ENCODE results near the gene PDPK1. TPM values are rescaled to one million over a fixed set of nuclear protein-coding genes. Genes with fewer than 3 reads are reported as not detected.

The PDPK1 gene
- total RNA-seq, 4 donors from 2014 or later, result 28.6 to 41.7 (median 32.4) TPM

DNA sequence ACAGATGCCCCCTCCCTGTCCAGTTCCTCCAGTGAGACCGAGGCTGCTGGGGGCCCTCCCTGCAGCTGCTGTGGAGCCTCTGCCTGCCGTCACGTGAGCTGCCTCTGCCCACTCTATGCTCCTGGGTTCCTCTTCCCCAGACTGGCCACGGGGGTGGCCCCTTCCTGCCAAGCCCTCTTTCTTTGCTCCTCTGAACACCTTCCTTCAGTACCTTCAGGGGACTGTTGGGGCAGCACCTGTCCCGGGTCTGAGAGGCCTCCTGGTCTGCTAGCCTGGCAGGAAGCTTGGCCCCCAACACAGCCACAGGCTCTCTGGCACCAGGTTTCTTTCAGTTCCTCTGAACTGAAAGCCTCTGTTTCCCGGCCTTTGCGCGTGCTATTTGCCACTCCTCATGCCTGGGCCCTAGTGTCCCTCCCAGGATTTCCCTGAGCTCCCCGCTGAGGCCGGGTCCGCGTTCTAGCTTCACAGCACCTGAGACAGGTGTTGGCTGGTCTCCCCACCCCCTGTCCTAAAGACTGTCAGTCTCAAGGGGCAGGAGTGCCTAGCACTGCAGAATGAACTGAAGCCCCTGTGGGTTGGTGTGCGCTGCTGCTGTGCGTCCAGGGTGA, 30.7 kb upstream of the PDPK1 start:
- peak overlapping the region in 3 of 4 donors; percentile 53 to 79 (median 61) for H3K27ac ChIP-seq
- TF ChIP-seq POLR2A (IDR thresholded peaks at IDR 0.05) (peak in 1 of 2 donors; percentile 19), EP300 (IDR thresholded peaks at IDR 0.05) (peak in 1 of 2 donors; percentile 7)
- TF ChIP-seq, protein P1, sequence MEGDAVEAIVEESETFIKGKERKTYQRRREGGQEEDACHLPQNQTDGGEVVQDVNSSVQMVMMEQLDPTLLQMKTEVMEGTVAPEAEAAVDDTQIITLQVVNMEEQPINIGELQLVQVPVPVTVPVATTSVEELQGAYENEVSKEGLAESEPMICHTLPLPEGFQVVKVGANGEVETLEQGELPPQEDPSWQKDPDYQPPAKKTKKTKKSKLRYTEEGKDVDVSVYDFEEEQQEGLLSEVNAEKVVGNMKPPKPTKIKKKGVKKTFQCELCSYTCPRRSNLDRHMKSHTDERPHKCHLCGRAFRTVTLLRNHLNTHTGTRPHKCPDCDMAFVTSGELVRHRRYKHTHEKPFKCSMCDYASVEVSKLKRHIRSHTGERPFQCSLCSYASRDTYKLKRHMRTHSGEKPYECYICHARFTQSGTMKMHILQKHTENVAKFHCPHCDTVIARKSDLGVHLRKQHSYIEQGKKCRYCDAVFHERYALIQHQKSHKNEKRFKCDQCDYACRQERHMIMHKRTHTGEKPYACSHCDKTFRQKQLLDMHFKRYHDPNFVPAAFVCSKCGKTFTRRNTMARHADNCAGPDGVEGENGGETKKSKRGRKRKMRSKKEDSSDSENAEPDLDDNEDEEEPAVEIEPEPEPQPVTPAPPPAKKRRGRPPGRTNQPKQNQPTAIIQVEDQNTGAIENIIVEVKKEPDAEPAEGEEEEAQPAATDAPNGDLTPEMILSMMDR (IDR thresholded peaks at IDR 0.05), result no peak
- no peaks in the 10 kb centered on the region for H3K9me3 ChIP-seq
- H3K4me3 ChIP-seq, result no peak overlapping the region
- H3K27me3 ChIP-seq, result no peaks in the 10 kb centered on the region
- WGBS, 2 donors, result 64 to 75% methylated on average over 10 to 13 of the region's 14 CpGs
- peaks cover 0 to 23% (median 8%) of the 10 kb centered on the region in 4 donors for H3K4me1 ChIP-seq
- no peak for DNase-seq (ENCODE audit: low spot score in 2 of 2)
- H3K36me3 ChIP-seq, result no peaks in the 10 kb centered on the region

DNA sequence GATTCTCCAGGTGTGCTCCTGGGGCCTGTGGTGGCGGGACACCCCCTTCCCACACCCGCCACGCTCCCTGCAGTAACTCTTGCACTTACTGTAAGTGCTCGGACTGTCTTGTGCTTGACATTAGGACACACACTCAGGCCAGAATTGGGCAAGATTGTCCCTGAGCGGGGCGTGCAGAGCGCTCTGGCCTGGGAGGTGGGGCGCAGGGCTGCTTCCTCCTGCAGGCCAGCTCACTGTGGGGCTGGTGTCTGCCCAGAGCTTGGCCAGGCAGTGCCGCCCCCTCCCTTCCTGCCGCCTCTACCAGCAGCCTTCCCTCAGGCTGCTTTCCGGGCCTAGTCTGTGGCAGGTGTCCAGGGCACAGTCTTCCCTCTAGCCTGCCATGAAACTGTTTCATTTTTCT, 30.2 kb upstream of the PDPK1 start:
- H3K4me1 ChIP-seq, result peaks cover 0 to 23% (median 7%) of the 10 kb centered on the region in 4 donors
- no peak for DNase-seq (ENCODE audit: low spot score in 2 of 2)
- TF ChIP-seq, protein P1 (IDR thresholded peaks at IDR 0.05), result no peak
- TF ChIP-seq EP300 (IDR thresholded peaks at IDR 0.05), result peak in 1 of 2 donors; percentile 46
- WGBS, 2 donors, result 73 to 76% methylated on average over 6 to 7 of the region's 11 CpGs
- no peaks in the 10 kb centered on the region for H3K27me3 ChIP-seq
- peak overlapping the region in 3 of 4 donors; percentile 53 to 79 (median 61) for H3K27ac ChIP-seq
- no peaks in the 10 kb centered on the region for H3K36me3 ChIP-seq
- no peaks in the 10 kb centered on the region for H3K9me3 ChIP-seq
- H3K4me3 ChIP-seq, result no peak overlapping the region

DNA sequence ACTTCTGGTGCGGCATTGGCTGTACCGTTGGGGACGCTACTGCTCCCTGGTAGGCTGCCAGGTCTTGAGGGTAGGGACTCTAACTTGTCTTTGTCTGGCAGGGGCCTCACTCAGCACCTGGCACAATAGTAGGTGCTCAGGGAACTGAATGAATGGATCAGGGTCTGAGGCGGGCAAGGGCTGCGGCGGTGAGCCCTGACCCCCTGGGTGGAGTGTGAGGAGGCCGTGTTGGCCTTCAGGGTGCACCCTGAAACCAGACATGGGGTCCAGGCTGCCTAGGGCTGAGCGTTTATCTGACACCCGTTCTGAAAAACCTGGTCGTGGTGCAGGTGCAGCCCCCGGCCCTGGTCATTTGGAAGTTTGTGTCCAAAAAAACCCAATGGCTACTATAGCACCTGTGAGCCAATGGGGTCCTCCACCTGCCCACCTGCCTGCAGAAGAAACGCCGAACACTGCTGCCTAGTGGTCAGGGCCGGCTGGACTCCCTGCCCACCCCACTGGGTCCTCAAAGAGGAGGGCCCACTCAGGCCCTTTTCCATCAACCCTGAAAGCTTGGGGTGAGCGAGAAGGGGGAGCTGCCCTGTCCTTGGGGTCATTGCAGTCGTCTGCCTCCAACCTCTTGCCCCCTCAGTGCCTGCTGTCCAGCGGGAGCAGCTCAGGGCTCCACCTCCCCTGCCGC, 29.0 kb upstream of the PDPK1 start:
- Histone ChIP-seq H3K4me1 (peaks cover 0 to 24% (median 8%) of the 10 kb centered on the region in 4 donors), H3K4me3 (no peak overlapping the region), H3K9me3 (no peaks in the 10 kb centered on the region), H3K36me3 (no peaks in the 10 kb centered on the region), H3K27me3 (no peaks in the 10 kb centered on the region), H3K27ac (no peak overlapping the region)
- WGBS, 2 donors, result 85 to 86% methylated on average over 18 of the region's 18 CpGs
- no peak for DNase-seq (ENCODE audit: low spot score in 2 of 2)
- TF ChIP-seq EP300 (IDR thresholded peaks at IDR 0.05) (no peak), POLR2A (IDR thresholded peaks at IDR 0.05) (no peak)
- TF ChIP-seq, protein P1 (IDR thresholded peaks at IDR 0.05), result no peak

DNA sequence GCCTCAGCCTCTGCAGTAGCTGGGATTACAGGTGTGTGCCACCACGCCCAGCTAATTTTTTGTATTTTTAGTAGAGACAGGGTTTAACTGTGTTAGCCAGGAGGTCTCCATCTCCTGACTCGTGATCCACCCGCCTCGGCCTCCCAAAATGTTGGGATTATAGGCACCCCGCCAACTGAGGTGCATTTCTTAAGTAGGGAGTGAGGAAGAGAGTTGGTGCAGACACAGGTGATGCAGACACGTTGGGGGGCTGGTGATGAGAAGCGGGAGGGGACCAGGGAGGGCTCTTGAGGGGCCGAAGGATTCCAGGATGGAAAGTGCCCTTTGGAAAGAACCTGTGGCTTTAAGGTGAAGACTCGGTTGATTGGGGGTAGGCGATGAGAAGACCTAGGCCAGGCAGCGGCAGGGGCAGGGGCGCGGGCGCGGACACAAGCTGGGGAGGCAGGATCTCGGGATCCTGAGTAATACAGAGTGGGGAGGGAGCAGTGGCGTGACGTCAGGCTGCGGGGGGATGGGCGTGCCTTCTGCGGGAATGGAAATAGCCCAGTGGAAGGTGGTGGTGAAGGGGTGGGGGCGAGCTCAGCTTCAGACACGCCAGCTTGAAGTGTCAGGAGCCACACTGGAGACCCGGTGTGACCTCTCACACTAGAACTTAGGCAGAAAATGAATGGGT, 26.6 kb upstream of the PDPK1 start:
- peaks cover 0 to 40% (median 22%) of the 10 kb centered on the region in 4 donors for H3K4me1 ChIP-seq
- H3K9me3 ChIP-seq, result no peaks in the 10 kb centered on the region
- peak overlapping the region in 2 of 4 donors; percentile 8 to 52 for H3K27ac ChIP-seq
- H3K36me3 ChIP-seq, result peaks cover 0 to under 1% (median 0%) of the 10 kb centered on the region in 3 donors
- peak; percentile 65 to 71 for DNase-seq (ENCODE audit: low spot score in 2 of 2)
- peak overlapping the region in 1 of 4 donors; percentile 13 for H3K4me3 ChIP-seq
- TF ChIP-seq POLR2A (IDR thresholded peaks at IDR 0.05) (no peak), EP300 (IDR thresholded peaks at IDR 0.05) (peak in 1 of 2 donors; percentile 26)
- TF ChIP-seq, protein P1 (IDR thresholded peaks at IDR 0.05), result no peak
- 38 to 47% methylated on average over 24 of the region's 24 CpGs for WGBS, 2 donors
- H3K27me3 ChIP-seq, result no peaks in the 10 kb centered on the region

All from tibial nerve (tissue), 4 donors.